ENCODE data around the gene ACSF3. TPM values are rescaled to one million over a fixed set of nuclear protein-coding genes. Genes with fewer than 3 reads are reported as not detected.
"Not testable (repeated sequence)": the region's sequence is repeated elsewhere in the genome, so short reads cannot be mapped to it uniquely, and the experiment has no call there.

The ACSF3 gene
- total RNA-seq, 3 donors from 2014 or later: 44.7 to 77.8 (median 49.6) TPM

- H3K9me3 ChIP-seq: no peaks in the 10 kb centered on the region
- no peak for ATAC-seq
- intact Hi-C loops (cut with DNase I, micrococcal nuclease): no loop called here
Observed at GRCh38 chr16:89161763-89162713, 68.4 kb downstream of the ACSF3 start.

GRCh38 chr16:89163297-89163696 lies 69.6 kb downstream of the ACSF3 start:
- Histone ChIP-seq H3K4me3 (no peak overlapping the region), H3K9me3 (no peaks in the 10 kb centered on the region), H3K4me1 (ENCODE audit: low read depth) (peaks cover 2% of the 10 kb centered on the region), H3K36me3 (ENCODE audit: low read depth) (no peaks in the 10 kb centered on the region)
- ATAC-seq (no peak), DNase-seq (no peak)
- intact Hi-C loops (cut with DNase I, micrococcal nuclease): no loop called here
- no peak for TF ChIP-seq CTCF (IDR thresholded peaks at IDR 0.05)

More at GRCh38 chr16:89161763-89162713, 68.4 kb downstream of the ACSF3 start:
- DNase-seq: no peak
- no peak overlapping the region for H3K4me3 ChIP-seq
- no peaks in the 10 kb centered on the region for H3K36me3 ChIP-seq (ENCODE audit: low read depth)
- H3K4me1 ChIP-seq (ENCODE audit: low read depth): peaks cover under 1% of the 10 kb centered on the region
- no peak for TF ChIP-seq CTCF (IDR thresholded peaks at IDR 0.05)

GRCh38 chr16:89164436-89164835 lies 70.8 kb downstream of the ACSF3 start:
- Histone ChIP-seq H3K4me3 (no peak overlapping the region), H3K9me3 (no peaks in the 10 kb centered on the region), H3K4me1 (ENCODE audit: low read depth) (peaks cover 2% of the 10 kb centered on the region), H3K36me3 (ENCODE audit: low read depth) (no peaks in the 10 kb centered on the region)
- no peak for DNase-seq
- ATAC-seq: no peak
- no peak for TF ChIP-seq CTCF (IDR thresholded peaks at IDR 0.05)
- intact Hi-C loops (cut with DNase I, micrococcal nuclease): no loop called here

GRCh38 chr16:89164847-89165680 lies 71.4 kb downstream of the ACSF3 start:
- intact Hi-C loops (cut with DNase I, micrococcal nuclease): loop anchor here in 1 of 2 donors (5.0 kb wide), 1 partner anchor 223 kb away; no protein-coding TSS in a partner anchor
- no peak for ATAC-seq
- peaks cover 2% of the 10 kb centered on the region for H3K4me1 ChIP-seq (ENCODE audit: low read depth)

GRCh38 chr16:89165681-89165979 lies 72.0 kb downstream of the ACSF3 start:
- intact Hi-C loops (cut with DNase I, micrococcal nuclease): loop anchor here in 1 of 2 donors (5.0 kb wide), 1 partner anchor 223 kb away; no protein-coding TSS in a partner anchor
- H3K4me3 ChIP-seq: not testable (repeated sequence)

More at GRCh38 chr16:89164847-89165680, 71.4 kb downstream of the ACSF3 start:
- Histone ChIP-seq H3K36me3 (ENCODE audit: low read depth) (no peaks in the 10 kb centered on the region), H3K9me3 (no peaks in the 10 kb centered on the region), H3K4me3 (no peak overlapping the region)
- no peak for DNase-seq
- TF ChIP-seq CTCF (IDR thresholded peaks at IDR 0.05): no peak

More at GRCh38 chr16:89165681-89165979, 72.0 kb downstream of the ACSF3 start:
- ATAC-seq; H3K9me3 ChIP-seq; H3K36me3 ChIP-seq (ENCODE audit: low read depth); H3K4me1 ChIP-seq (ENCODE audit: low read depth); DNase-seq: not testable (repeated sequence)
